ENCODE measurements around the gene PRSS23.

DNA sequence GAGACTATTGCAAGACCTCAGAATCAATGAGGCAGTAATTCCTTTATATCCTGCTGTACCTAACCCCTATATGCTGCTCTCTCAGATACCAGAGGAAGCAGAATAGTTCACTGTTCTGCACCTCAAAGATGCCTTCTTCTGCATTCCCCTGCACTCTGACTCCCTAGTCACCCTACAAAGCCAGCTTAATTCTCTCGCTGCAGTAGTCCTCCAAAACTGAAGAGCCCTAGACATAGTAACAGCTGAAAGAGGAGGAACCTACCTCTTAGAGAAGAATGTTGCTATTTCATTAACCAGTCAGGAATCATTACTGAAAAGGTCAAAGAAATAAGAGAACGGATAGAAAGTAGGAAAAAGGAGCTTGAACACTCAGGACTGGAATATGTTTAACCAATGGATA, 49.3 kb downstream of the PRSS23 start:
- TF ChIP-seq, protein P1, sequence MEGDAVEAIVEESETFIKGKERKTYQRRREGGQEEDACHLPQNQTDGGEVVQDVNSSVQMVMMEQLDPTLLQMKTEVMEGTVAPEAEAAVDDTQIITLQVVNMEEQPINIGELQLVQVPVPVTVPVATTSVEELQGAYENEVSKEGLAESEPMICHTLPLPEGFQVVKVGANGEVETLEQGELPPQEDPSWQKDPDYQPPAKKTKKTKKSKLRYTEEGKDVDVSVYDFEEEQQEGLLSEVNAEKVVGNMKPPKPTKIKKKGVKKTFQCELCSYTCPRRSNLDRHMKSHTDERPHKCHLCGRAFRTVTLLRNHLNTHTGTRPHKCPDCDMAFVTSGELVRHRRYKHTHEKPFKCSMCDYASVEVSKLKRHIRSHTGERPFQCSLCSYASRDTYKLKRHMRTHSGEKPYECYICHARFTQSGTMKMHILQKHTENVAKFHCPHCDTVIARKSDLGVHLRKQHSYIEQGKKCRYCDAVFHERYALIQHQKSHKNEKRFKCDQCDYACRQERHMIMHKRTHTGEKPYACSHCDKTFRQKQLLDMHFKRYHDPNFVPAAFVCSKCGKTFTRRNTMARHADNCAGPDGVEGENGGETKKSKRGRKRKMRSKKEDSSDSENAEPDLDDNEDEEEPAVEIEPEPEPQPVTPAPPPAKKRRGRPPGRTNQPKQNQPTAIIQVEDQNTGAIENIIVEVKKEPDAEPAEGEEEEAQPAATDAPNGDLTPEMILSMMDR (IDR thresholded peaks at IDR 0.05), result no peak
- TF ChIP-seq POLR2AphosphoS5 (IDR thresholded peaks at IDR 0.05; ENCODE audit: low read depth, low read length) (no peak), SIN3A (IDR thresholded peaks at IDR 0.05; ENCODE audit: borderline replicate concordance, insufficient read depth, low read depth, low read length) (no peak)

All from Panc1 (cell line).